DMS153 treated with DMSO at 0.1 percent for 48 hours (cell line): ENCODE measurements around the gene ODC1.

Experiments
- DNase-seq: peaks from one replicate; lab custom pipeline; 2025; ENCODE audit not compliant: unreplicated experiment; lab: John Stamatoyannopoulos, UW

The ODC1 gene

DNA sequence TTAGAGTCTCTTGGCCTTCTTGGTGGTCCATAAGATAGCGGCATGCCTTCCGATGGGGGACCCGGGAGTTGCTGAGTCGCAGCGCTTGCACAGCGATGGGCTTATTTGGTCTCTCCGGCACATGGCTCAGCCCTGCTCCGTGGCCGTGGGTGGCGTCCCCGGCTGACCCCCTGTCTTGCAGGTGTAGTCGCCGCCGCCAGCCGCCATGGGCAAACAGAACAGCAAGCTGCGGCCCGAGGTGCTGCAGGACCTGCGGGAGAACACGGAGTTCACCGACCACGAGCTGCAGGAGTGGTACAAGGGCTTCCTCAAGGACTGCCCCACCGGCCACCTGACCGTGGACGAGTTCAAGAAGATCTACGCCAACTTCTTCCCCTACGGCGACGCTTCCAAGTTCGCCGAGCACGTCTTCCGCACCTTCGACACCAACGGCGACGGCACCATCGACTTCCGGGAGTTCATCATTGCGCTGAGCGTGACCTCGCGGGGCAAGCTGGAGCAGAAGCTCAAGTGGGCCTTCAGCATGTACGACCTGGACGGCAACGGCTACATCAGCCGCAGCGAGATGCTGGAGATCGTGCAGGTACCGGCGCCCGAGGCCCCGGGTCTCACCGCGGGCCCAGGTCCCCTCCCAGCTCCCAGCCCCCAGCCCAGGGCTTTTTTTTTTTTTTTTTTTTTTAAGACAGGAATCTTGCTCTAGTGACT, 28.4 kb downstream of the ODC1 start:
- DNase-seq, result no peak

DNA sequence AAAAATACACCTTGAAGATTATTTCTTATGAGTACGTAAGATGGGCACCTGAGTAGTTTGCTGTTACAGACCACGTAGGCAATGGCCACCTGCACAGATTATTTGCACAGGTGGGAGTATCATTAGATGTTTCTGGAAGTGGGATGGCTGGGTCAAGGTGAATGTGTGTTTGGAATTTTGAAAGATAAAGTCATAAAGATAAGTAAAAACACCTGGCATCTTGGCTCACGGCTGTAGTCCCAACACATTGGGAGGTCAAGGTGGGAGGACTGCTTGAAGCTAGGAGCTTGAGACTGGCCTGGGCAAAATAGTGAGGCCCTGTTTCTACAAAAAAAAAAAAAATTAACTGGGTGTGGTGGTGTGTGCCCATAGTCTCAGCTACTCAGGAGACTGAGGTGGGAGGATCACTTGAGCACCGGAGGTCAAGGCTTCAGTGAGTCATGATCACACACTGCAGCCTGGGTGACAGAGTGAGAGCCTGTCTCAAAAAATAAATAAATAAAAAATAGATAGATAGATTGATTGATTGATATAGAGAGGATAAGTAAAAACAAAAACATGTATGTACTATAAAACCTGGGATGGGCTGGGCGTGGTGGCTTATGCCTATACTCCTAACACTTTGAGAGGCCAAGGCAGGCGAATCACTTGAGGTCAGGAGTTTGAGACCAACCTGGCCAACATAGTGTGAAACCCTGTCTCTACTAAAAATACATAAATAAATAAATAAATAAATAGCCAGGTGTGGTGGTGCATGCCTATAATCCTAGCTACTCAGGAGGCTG, 30.4 kb downstream of the ODC1 start:
- DNase-seq, result no peak

DNA sequence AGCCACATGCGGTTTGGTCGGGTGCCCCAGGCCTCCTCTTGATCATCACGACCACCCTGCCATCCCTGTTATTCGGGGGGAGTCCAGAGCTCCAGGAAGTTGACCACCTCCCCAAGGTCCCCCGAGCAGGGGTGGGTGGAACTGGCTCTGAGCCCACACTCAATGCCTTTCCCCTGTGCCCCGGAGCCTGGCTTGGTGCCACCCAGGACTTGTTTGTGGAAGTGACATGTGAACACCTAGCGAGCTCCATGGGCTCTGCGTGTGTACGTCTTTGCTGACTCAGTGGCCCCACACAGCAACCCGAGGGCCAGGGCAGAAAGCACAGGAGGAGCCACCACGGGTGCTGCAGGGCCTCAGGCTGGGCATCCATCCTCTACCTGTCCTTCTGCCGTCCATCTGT, 32.5 kb downstream of the ODC1 start:
- DNase-seq, result no peak

DNA sequence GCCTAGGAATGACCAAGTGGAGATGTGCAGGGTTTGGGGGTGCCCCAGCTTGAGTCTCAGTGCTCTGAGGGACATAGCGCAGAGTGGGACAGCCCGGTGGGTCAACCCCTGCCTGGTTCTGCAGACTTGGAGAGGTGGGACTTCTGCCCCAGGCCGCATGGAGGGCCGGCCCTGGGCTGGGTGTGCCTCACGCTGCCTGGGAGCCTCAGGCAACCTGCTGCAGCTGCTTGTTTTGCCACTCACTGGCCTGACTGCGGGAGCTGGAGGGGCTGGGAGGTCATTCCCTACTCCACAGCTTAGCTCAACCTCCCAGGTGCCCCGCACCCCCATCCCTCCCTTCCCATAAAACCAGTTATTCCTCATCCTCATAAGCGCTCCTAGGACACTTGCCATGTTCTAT, 33.1 kb downstream of the ODC1 start:
- no peak for DNase-seq

DNA sequence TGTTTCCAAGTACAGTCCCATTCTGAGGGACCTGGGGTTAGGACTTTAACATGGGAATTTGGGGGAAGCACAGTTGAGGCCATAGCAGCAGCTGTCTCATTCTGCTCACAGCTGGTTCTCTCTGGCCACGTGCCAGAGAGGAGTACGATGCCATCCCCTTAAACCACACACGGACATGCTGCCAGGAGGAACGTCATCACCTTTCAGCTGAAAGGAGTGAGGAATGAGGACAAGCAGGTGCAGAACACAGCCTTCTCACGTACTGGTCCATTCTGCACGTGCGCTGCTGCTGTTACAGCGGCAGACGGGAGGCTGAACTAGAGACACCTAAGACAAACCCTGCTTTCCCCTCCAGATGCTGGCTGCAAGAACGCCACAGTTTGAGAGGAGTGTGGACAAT, 33.5 kb downstream of the ODC1 start:
- no peak for DNase-seq

DNA sequence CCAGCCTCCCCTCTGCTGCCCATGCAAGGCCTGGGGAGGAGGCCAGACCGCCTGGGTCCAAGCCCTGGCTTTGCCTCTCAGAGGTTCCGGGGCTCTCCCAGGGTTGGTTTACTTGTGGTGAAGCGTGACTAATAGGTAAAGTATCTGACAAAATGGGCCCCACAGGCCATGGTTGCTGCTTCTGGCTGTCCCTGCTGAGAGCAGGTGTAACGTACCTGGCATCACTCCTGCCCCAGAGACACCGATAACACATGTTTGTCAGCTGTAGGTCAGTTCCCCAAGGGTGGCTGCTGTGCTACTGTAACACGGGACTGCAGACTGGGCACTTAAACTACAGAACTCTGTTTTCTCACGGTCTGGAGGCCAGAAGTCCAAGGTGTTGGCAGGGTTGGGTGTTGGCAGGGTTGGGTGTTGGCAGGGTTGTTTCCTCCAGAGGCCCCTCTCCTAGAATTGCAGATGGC, 34.1 kb downstream of the ODC1 start:
- no peak for DNase-seq

DNA sequence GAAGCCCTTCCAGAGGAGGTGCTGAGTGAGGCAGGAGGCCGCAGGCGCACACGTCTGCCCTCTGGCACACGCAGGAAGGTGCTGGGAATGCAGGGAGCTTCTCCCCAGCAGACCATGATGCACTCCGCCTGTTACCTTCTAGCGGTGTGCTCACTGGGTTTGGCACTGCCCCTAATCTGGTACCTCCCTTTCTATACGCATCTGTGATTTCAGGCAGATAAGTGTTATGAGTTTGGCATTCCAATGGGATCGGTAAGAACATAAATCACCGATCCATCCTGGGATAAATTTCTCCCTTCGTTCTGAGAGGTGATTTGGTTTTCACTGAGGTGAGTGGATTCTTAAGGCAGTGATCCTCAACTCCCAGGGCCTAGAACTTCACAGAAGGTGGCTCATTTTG, 34.6 kb downstream of the ODC1 start:
- no peak for DNase-seq

DNA sequence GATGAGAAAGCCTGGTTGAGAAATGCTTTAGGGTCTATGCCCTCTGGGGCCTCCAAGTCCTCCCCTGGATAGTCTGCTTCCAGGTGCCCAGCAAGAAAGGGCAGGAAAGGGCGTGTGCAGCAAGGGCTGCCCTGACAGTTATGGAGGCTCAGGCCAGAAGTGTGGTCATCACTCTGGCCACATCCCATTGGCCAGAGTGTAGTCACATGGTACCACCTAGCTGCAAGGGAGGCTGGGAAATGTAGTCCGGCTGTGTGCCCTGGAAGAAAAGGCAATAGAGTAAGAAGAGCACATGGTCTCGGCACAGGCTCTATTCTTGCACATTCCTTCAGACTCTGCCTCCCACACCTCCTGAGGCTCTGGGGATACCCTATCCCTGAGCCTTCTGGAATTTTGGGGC, 35.7 kb downstream of the ODC1 start:
- DNase-seq, result no peak

DNA sequence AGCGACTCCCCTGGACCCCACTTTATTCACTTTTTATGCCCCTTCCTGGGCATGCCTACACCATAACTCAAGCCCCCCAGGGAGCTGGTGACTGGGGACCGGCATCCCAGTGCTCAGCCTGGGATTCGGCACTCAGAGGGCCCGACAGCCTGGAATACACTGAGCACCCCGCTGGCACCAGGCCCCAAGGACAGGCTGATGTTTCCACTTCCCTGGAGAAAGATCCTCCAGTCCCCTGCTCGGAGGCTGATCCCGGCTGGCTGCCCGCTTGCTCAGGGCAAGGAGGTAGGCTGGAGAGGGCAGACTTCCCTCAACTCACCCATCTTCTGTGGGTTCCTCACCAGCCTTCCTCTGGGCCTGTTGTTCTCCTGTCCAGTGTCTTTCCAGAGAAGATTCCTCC, 36.6 kb downstream of the ODC1 start:
- DNase-seq, result no peak

DNA sequence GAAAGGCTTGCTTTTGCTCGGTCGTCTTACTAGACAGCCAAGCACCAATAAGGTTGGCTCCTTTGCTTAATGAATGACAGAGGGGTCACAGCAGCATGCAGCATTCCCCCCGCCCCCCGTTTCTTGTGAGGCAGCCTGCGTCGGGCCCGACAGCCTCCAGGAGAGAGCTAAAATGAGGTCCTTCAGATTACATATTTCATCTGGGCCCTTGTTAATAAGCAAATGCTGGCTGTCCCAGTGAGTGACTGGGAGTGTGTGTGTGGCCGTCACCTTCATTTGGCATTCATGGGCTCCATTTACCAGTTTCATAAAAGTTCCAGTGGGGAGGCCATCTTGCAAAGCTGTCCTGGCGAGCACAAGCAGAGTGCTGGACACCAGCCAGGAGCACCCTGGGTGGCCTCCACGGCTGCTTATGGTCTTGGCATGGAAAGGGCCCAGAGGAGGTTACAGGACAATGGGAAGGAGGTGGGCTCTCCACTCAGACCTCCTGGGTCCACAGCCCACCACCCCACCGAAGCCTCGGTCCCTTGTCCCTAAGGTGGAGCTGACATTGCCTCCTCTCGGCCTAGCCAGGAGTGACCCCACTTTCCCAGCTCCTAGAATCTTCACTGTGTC, 37.2 kb downstream of the ODC1 start:
- no peak for DNase-seq

DNA sequence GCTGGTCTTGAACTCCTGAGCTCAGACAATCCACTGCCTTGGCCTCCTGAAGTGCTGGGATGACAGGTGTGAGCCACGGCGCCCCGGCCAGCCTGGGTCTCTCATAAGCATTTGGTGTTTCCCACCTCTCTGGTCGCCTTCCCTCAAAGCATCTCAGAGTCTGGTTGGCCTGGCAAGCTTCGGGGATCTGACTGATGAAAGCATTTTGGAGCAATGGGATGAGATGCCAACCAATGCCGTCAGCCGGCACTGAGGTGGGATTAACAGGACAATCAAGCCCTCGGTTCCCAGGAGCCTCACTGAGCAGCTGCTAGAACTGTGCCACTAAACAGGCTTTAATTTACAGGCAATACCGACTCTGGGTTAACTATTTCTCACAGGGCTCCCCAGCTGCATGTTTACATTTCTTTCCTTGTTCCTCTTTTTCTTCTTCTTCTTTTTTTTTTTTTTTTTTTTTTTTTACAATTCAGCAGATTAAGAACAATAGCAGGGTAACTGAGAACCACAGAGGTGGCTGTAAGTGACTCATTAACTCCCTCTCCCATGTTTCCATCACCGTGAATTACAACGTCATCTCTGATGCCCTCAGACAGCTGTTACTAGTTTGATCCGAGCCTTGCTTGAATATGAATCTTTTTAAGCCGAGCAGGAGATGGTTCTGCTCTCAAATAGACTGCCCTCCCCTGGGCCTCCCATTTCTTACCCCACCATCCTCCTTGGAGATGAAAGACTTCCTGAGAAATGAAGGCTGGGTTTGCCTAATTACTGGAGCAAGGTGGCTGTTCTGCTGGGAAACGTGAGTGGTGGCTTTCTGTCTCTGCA, 37.9 kb downstream of the ODC1 start:
- no peak for DNase-seq

DNA sequence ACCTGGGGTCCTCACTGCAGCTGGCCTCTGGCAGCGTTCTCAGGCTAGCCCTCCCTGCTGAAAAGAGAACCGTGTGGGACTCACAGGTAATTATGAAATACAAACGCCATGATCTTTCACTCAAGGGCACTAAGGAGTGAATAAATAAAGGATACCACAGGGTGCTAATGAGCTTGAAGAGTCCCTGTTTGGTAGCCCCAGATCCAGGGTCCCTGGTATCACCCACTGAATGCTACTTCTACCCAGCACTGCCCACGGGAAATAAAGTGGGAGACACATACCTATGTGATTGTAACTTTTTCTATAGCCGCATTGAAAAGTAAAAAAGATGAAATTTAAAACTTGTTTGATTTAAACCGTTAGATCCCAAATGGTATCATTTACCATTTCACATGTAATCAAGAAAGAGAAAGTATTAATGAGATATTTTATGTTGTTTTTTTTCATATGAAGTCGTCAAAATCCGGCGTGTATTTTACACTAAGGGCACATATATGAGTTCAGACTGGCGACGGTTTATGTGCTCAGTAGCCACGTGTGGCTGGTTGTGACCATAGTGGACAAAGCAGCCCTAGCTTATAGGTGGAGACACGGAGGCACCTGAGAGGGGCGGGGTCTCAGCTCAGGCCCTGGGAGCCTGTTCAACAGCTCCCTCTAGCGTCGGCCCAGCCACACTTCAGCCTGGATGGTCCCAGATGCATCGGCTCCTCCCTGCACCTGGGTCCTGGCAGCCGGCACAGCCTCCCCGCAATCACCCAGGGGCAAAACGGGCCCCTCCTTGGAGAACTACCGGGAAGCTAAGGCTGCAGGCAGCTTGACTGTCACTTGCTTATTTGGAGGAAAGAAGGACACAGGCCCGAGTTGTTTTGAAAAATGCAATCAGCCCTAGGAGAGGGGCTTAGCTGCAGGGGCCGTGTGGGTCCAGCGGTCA, 39.2 kb downstream of the ODC1 start:
- peak; percentile 93 for DNase-seq

DNA sequence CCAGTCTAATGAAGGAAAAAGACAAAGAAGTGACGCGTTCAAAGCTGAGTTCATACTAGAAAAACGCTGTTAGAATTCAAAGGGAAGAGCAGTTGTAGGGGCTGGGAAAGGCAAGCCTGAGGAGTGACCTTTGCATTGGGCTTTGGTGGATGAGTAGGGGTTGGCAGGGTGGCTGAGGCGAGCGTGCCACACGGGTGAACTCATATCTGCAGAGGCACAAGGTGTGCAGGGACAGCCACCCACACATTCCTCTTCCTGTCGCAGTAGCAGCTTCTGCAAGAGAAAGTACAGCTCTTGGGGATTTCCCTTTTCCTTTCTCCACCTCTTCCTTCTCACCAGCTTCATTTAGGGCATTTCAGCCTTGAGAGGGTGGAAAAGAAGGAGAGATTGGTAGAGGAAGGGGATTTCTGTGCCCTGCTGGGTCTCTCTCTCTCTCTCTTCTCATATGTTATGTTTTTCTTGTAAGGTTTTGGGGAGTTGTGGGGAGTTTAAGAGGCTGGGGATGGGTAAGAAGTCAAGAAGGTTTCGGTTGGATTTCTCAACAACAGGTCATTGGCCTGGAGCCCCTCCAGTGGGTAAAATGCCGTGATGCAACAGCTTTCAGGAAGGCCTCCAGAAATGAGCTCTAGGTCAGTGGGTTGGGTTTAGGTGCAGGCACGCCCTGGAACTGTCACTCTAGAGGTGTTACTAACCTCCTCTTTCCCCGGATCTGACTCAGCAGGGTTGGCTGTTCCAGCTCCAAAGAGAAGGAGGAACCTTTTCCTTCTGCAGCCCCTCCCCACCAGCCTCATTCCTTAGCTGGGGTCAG, 40.1 kb downstream of the ODC1 start:
- peak; percentile 47 for DNase-seq

DNA sequence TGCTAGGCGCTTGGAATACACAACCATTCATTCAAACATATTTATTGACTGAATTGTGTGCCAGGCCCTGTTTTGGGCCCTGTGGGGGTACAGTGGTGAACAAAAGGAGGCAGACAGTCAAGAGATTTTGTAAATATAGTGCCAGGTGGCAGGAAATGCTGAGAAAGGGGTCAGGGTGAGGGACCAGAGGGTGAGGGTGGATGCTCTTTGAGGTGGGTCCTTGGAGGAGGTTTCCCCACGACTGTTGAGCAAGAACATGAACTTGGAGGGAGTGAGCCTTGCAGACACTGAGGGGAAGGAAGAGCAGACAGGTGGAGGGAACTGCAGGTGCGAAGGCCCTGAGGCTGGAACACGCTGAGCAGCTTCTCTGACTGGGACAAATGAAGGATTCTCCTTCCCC, 40.7 kb downstream of the ODC1 start:
- DNase-seq, result no peak

DNA sequence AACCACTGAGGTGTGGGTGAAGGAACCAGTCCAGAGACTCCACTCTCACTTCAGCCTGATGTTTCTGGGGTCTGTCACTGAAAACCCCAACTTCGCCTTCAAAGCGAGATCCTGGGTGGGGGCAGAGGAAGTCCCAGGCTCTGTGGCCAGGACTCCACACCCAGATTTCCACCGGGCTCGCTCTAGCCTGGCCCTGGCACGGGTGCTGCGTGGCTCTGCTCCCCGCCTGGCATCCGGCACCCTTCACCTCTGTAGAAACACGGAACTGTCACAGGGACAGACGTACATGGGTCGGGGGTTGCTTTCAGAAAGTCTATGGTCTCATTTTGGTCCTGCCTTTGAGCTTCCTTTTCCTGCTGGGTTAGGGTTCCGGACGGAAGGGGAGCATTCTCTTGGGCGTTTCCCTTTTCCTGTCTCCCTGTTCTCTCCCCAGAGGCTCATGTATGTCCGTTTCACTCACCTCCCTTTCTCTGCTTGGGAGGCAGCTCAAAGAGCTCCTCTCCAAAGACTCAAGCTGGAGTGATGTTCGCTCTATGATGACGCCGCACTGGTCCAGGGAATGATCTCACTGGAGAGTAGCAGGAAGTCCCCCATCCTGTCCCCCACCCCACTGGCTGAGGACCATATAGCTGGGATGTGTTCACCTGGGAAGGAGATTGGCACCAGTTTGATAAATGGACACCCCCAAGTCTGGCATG, 41.5 kb downstream of the ODC1 start:
- DNase-seq, result no peak

DNA sequence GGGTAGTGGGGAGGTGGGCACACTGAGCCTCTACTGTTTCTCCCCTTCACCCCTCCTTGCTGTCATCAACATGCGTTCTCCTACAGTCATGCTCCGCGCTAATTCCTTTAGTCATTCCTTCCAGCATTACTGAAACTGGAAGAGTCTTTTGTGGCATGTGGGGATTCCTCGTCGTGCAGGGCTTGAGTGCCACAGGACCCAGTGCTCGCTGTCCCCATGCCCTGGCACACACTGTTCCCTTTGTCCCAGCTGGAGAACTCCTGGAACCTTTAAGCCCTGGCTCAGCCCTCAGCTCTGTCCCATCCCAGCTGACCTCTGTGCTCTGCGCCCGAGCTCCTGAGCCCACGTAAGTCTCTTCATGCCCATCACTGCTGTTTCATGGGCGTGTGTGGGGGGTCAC, 42.1 kb downstream of the ODC1 start:
- no peak for DNase-seq

DNA sequence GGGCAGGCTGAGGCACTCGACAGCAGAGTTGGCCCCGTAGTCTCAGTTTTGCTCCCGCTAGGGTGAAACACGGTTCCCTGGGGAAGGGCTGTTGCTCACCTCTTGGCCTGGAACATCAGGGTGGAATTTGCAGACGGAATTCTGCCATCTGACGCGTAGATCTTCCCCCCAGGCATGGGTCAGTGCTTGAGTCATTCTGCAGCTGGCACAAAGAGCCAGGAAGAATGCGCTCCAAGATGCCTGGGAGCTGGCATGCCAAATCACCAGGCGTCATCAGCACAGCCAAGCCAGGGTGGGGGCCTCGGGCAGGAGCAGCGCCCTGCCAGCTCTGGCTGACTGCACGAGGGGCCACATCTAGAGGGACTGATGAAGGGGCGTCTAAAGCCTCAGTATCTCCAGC, 42.7 kb downstream of the ODC1 start:
- no peak for DNase-seq

DNA sequence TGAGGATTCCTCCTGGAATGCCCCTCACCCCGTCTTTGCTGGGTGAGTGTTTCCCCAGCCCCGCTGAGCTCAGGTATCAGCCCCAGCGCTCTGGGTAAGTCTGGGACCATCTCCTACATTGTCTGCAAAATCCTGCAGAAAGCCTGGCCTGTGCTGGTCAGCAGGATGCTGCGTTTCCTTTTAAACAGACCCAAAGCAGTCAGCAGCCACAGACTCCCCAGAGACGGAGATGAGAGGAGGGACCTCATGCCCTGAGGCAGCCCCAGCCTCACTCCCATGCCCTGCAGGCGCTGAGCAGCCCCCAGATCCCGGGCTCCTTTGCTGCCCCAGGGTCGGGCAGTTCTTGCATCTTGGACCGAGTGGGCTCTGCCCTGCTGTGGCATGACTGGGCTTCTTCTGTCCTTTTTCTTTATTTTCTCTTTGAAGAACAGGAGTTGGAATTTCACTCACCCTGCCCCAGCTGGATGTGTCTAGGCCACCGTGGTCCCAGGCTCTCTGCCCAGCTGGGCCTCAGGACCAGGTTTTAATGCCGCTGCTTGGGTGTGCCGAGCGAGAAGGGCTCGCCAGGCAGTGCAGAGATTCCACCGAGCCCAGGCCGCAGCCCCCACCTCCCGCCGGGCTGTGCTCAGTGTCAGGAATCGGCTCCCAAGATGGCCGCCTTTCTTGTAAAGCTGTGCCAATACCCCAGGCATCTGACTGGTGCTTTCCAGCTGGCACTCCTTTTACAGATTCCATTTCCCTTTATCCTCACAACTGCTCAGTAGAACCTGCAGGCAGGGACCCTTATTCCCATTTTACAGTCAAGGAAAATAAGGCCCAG, 43.6 kb downstream of the ODC1 start:
- DNase-seq, result no peak
